ENCODE results near the gene NEK11. TPM values are rescaled to one million over a fixed set of nuclear protein-coding genes. Genes with fewer than 3 reads are reported as not detected.

Gene NEK11
- total and polyA plus RNA-seq, 9 of the 15 experiments (the other 6 are each of a cell fraction or from before 2014, with no cell fraction given): 0.28 to 1.5 (median 0.87) TPM

DNA sequence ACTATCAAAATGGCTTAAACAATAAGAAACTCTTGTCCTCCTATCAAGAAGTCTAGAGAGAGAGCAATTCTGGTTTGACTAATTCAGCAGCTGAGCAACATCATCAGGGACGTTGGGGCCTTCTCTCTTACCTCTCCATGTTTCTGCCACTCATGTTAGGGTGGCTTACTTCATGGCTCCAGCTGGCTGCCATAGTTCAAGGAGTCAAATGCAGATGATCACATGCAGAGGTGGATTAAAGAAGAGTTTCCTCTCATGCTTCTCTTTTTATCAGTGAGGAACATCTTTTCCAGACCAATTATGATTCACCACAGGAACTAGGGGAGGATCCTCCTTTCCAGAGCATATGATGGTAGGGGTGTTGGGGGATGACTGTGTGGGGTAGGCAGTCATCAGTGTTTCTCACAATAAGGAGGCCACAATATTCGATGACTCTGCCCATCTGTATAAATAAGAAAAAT lies 45.5 kb downstream of the NEK11 start:
- no peak overlapping the region for H3K4me3 ChIP-seq
- no peaks in the 10 kb centered on the region for H3K27me3 ChIP-seq (ENCODE audit: control insufficient read depth in 2 of 2, insufficient read depth in 2 of 2, low read length in 2 of 2)
- peak overlapping the region; percentile 89 for H2AFZ ChIP-seq (ENCODE audit: low read depth, low read length)
- WGBS (ENCODE audit: insufficient coverage, low coverage, missing lambda C conversion rate): 0% methylated on average over 2 of the region's 2 CpGs
- peak; percentile 89 for ATAC-seq
- in situ Hi-C loops (cut with MboI) (no loop called here), intact Hi-C loops (cut with micrococcal nuclease) (no loop called here)
- ChIA-PET POLR2A (interaction anchor here (0.6 kb wide), 1 partner anchor 33 kb away, joined by 3 read pairs; no protein-coding TSS in a partner anchor), CTCF (ENCODE audit: low intra/inter-chr PET ratio) (no interaction called here)
- no peaks in the 10 kb centered on the region for H3K9me3 ChIP-seq (replicated peaks; ENCODE audit: control insufficient read depth, insufficient read depth, low read depth, low read length)
- no peaks in the 10 kb centered on the region for H3K36me3 ChIP-seq (ENCODE audit: control insufficient read depth, insufficient read depth, low read length)
- no peaks in the 10 kb centered on the region for H3K9me1 ChIP-seq (ENCODE audit: control insufficient read depth, insufficient read depth, low read length)
- H3K27ac ChIP-seq (ENCODE audit: extremely low read depth, low read depth, low read length): peak overlapping the region; percentile 72
- no peak overlapping the region for H3K9ac ChIP-seq (ENCODE audit: insufficient read depth in 1 of 2, low read depth in 2 of 2, low read length in 2 of 2)
- no peaks in the 10 kb centered on the region for H3K79me2 ChIP-seq (ENCODE audit: control insufficient read depth, insufficient read depth, low read length)
- H3K4me1 ChIP-seq (replicated peaks in 1 of 2; ENCODE audit: control insufficient read depth in 2 of 2, insufficient read depth in 2 of 2, low read length in 2 of 2): peaks cover 0 to 15% of the 10 kb centered on the region in 2 experiments; a peak in 3 of 5 replicates
- H4K20me1 ChIP-seq (replicated peaks; ENCODE audit: control insufficient read depth, insufficient read depth, low read length): no peaks in the 10 kb centered on the region
- BruUV-seq (replicated peaks): no TSS peak
- peak; percentile 69 for FAIRE-seq
- H3K4me2 ChIP-seq (ENCODE audit: insufficient read depth, low read length): peak overlapping the region; percentile 40; the same call in 1 of the 2 replicates
- peak; percentile 12 to 67 (median 38) for DNase-seq (ENCODE audit: extremely low read depth in 1 of 4, low spot score in 3 of 4)
- no peak for TF ChIP-seq CBX8 (IDR thresholded peaks at IDR 0.05; ENCODE audit: borderline replicate concordance, extremely low read depth, low read depth, low read length, poor library complexity, severe bottlenecking)
- TF ChIP-seq SLC30A9 (CRISPR knock-in tag; IDR thresholded peaks at IDR 0.05): no peak
- TF ChIP-seq SRSF7 (optimal IDR thresholded peaks at IDR 0.05; ENCODE audit: low read depth, low read length): no peak
- TF ChIP-seq, protein P1, sequence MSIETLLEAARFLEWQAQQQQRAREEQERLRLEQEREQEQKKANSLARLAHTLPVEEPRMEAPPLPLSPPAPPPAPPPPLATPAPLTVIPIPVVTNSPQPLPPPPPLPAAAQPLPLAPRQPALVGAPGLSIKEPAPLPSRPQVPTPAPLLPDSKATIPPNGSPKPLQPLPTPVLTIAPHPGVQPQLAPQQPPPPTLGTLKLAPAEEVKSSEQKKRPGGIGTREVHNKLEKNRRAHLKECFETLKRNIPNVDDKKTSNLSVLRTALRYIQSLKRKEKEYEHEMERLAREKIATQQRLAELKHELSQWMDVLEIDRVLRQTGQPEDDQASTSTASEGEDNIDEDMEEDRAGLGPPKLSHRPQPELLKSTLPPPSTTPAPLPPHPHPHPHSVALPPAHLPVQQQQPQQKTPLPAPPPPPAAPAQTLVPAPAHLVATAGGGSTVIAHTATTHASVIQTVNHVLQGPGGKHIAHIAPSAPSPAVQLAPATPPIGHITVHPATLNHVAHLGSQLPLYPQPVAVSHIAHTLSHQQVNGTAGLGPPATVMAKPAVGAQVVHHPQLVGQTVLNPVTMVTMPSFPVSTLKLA (conservative IDR thresholded peaks at IDR 0.05): peak in 1 of 2 experiments; percentile 16; a peak in 1 of 4 replicates
- no peak for TF ChIP-seq EWSR1 (IDR thresholded peaks at IDR 0.05; ENCODE audit: borderline replicate concordance, low read depth, partially characterized antibody)
- TF ChIP-seq ARID1B (IDR thresholded peaks at IDR 0.05): peak; percentile 82
- TF ChIP-seq, protein P2, sequence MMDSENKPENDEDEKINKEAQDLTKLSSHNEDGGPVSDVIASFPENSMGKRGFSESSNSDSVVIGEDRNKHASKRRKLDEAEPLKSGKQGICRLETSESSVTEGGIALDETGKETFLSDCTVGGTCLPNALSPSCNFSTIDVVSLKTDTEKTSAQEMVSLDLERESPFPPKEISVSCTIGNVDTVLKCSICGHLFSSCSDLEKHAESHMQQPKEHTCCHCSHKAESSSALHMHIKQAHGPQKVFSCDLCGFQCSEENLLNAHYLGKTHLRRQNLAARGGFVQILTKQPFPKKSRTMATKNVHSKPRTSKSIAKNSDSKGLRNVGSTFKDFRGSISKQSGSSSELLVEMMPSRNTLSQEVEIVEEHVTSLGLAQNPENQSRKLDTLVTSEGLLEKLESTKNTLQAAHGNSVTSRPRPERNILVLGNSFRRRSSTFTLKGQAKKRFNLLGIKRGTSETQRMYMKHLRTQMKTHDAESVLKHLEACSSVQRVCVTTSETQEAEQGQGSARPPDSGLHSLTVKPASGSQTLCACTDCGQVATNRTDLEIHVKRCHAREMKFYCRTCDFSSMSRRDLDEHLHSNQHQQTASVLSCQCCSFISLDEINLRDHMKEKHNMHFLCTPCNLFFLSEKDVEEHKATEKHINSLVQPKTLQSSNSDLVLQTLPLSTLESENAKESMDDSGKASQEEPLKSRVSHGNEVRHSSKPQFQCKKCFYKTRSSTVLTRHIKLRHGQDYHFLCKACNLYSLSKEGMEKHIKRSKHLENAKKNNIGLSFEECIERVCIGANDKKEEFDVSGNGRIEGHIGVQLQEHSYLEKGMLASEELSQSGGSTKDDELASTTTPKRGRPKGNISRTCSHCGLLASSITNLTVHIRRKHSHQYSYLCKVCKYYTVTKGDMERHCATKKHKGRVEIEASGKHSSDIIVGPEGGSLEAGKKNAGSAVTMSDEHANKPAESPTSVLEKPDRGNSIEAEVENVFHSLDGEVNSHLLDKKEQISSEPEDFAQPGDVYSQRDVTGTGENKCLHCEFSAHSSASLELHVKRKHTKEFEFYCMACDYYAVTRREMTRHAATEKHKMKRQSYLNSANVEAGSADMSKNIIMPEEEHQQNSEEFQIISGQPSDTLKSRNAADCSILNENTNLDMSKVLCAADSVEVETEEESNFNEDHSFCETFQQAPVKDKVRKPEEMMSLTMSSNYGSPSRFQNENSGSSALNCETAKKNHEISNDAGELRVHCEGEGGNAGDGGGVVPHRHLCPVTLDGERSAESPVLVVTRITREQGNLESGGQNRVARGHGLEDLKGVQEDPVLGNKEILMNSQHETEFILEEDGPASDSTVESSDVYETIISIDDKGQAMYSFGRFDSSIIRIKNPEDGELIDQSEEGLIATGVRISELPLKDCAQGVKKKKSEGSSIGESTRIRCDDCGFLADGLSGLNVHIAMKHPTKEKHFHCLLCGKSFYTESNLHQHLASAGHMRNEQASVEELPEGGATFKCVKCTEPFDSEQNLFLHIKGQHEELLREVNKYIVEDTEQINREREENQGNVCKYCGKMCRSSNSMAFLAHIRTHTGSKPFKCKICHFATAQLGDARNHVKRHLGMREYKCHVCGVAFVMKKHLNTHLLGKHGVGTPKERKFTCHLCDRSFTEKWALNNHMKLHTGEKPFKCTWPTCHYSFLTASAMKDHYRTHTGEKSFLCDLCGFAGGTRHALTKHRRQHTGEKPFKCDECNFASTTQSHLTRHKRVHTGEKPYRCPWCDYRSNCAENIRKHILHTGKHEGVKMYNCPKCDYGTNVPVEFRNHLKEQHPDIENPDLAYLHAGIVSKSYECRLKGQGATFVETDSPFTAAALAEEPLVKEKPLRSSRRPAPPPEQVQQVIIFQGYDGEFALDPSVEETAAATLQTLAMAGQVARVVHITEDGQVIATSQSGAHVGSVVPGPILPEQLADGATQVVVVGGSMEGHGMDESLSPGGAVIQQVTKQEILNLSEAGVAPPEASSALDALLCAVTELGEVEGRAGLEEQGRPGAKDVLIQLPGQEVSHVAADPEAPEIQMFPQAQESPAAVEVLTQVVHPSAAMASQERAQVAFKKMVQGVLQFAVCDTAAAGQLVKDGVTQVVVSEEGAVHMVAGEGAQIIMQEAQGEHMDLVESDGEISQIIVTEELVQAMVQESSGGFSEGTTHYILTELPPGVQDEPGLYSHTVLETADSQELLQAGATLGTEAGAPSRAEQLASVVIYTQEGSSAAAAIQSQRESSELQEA (IDR thresholded peaks at IDR 0.05; ENCODE audit: low read depth): peak; percentile 65
